ENCODE results near the gene CNTNAP2. TPM values are rescaled to one million over a fixed set of nuclear protein-coding genes. Genes with fewer than 3 reads are reported as not detected.

The CNTNAP2 gene
- total and polyA plus RNA-seq, 2 of the 13 experiments (the other 11 are each of a cell fraction or from before 2014, with no cell fraction given): 0.40 to 0.42 TPM

DNA sequence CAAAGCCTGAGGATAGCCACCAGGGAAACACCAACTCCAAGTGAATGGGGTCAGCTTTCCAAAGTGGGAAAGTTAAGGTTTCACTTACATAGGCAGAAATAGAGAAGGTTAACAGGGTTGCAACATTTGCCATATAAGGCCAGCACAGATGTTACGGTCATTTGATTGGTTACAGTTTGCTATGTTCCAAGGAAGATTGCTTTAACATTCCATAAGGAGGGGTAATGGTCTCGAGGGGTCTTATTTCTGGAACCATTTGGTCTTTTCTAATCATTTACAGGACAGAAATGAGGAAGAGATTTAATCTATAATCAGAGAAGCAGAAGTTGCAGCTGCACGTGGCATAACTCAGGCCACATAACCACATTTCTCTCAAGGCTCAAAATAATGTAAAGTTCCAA lies 1794.6 kb downstream of the CNTNAP2 start (continued):
- TF ChIP-seq, protein P1, sequence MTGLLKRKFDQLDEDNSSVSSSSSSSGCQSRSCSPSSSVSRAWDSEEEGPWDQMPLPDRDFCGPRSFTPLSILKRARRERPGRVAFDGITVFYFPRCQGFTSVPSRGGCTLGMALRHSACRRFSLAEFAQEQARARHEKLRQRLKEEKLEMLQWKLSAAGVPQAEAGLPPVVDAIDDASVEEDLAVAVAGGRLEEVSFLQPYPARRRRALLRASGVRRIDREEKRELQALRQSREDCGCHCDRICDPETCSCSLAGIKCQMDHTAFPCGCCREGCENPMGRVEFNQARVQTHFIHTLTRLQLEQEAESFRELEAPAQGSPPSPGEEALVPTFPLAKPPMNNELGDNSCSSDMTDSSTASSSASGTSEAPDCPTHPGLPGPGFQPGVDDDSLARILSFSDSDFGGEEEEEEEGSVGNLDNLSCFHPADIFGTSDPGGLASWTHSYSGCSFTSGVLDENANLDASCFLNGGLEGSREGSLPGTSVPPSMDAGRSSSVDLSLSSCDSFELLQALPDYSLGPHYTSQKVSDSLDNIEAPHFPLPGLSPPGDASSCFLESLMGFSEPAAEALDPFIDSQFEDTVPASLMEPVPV (CRISPR knock-in tag; IDR thresholded peaks at IDR 0.05): no peak

DNA sequence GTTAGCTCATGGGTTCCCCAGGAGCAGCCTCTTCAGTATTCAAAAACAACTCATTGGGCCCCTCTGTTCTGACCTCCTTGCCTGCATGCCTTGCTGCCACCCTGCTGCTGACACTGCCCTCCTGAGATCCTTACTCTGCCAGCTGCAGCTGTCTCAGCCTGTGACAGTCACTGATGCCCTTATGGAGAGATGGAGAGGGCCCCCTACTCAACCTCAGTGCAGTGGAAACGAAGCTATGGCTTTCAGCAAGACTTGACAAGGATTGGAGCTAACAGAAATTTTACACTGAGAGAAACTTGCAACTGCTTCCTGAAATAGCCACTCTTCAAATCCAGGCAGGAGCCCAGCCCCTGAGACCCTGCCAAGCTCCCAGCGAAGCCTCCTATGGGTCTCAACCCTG lies 1795.7 kb downstream of the CNTNAP2 start:
- no peak overlapping the region for H3K4me3 ChIP-seq (replicated peaks in 1 of 3; ENCODE audit: insufficient read depth in 1 of 3, low read depth in 2 of 3, low read length in 3 of 3)
- no peak overlapping the region for H3K9ac ChIP-seq (ENCODE audit: insufficient read depth, low read depth, low read length)
- intact Hi-C loops (cut with micrococcal nuclease; ENCODE audit: unreplicated experiment): no loop called here
- no peak overlapping the region for H3K27ac ChIP-seq (ENCODE audit: extremely low read length, insufficient read depth, low read length)
- in situ Hi-C loops (cut with HindIII; ENCODE audit: extremely low pct_ligation_motif_present, low pct_unique_long_range_greater_than_20kb): no loop called here
- H3K79me2 ChIP-seq (ENCODE audit: insufficient read depth, low read length): no peaks in the 10 kb centered on the region
- H3K4me1 ChIP-seq (ENCODE audit: insufficient read depth, low read length): no peaks in the 10 kb centered on the region
- no peaks in the 10 kb centered on the region for H3K36me3 ChIP-seq (replicated peaks in 1 of 2; ENCODE audit: control insufficient read depth in 1 of 2, insufficient read depth in 2 of 2, low read length in 2 of 2)
- no peaks in the 10 kb centered on the region for H3K27me3 ChIP-seq (ENCODE audit: control insufficient read depth in 1 of 2, insufficient read depth in 2 of 2, low read length in 2 of 2)
- no peak overlapping the region for H2AFZ ChIP-seq (ENCODE audit: low read length)
- H4K20me1 ChIP-seq (ENCODE audit: insufficient read depth, low read length): no peaks in the 10 kb centered on the region
- DNase-seq (ENCODE audit: low spot score) (no peak), FAIRE-seq (no peak), ATAC-seq (no peak)
- TF ChIP-seq SYNCRIP (IDR thresholded peaks at IDR 0.05; ENCODE audit: insufficient read depth, low read depth, low read length) (no peak), ZC3H13 (CRISPR knock-in tag; IDR thresholded peaks at IDR 0.05) (no peak), ZNF549 (CRISPR knock-in tag; IDR thresholded peaks at IDR 0.05) (no peak), CEBPB (IDR thresholded peaks at IDR 0.05; ENCODE audit: borderline replicate concordance, low read depth, low read length) (no peak), ZNF331 (CRISPR knock-in tag; IDR thresholded peaks at IDR 0.05) (no peak), GABPB1 (CRISPR knock-in tag; IDR thresholded peaks at IDR 0.05) (no peak)
- TF ChIP-seq, protein P2, sequence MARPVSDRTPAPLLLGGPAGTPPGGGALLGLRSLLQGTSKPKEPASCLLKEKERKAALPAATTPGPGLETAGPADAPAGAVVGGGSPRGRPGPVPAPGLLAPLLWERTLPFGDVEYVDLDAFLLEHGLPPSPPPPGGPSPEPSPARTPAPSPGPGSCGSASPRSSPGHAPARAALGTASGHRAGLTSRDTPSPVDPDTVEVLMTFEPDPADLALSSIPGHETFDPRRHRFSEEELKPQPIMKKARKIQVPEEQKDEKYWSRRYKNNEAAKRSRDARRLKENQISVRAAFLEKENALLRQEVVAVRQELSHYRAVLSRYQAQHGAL (CRISPR knock-in tag; IDR thresholded peaks at IDR 0.05; ENCODE audit: not compliant biosample characterization): no peak
- TF ChIP-seq, protein P3, sequence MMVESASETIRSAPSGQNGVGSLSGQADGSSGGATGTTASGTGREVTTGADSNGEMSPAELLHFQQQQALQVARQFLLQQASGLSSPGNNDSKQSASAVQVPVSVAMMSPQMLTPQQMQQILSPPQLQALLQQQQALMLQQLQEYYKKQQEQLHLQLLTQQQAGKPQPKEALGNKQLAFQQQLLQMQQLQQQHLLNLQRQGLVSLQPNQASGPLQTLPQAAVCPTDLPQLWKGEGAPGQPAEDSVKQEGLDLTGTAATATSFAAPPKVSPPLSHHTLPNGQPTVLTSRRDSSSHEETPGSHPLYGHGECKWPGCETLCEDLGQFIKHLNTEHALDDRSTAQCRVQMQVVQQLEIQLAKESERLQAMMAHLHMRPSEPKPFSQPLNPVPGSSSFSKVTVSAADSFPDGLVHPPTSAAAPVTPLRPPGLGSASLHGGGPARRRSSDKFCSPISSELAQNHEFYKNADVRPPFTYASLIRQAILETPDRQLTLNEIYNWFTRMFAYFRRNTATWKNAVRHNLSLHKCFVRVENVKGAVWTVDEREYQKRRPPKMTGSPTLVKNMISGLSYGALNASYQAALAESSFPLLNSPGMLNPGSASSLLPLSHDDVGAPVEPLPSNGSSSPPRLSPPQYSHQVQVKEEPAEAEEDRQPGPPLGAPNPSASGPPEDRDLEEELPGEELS (CRISPR knock-in tag; IDR thresholded peaks at IDR 0.05): no peak
- TF ChIP-seq, protein P4, sequence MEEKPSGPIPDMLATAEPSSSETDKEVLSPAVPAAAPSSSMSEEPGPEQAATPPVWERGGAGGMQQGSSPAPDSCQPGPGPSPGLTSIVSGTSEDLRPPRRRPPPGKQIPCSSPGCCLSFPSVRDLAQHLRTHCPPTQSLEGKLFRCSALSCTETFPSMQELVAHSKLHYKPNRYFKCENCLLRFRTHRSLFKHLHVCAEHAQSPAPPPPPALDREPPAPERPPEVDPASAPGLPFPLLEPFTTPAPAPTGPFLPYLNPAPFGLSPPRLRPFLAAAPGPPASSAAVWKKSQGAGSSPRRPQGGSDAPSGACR (CRISPR knock-in tag; IDR thresholded peaks at IDR 0.05): no peak
- BruUV-seq (replicated peaks): no TSS peak
- 0% methylated on average over 2 of the region's 2 CpGs for WGBS (ENCODE audit: low lambda C conversion rate)
- H3K4me2 ChIP-seq (ENCODE audit: low read depth, low read length): no peak overlapping the region
- CTCF ChIA-PET (ENCODE audit: low intra/inter-chr PET ratio, low total read pairs): no interaction called here
- POLR2A ChIA-PET: no interaction called here
- no peaks in the 10 kb centered on the region for H3K9me3 ChIP-seq (ENCODE audit: low read length)
